HepG2 (cell line): ENCODE data around the gene CFAP61. TPM values are rescaled to one million over a fixed set of nuclear protein-coding genes. Genes with fewer than 3 reads are reported as not detected.

ENCODE experiments used
- ATAC-seq: fragments of 200-7000 bp; cut with Tn5 transposase; 3 replicates; pipeline ENCODE4 v1.9.1; 2020; ENCODE audit warnings: mild to moderate bottlenecking, moderate library complexity
- BruUV-seq: library from RNA; stranded (reverse); fragments of 400-500 nt; replicated peaks from 2 replicates; lab custom pipeline; 2021; lab: Mats Ljungman, UMichigan
- CTCF ChIA-PET: fragments of 300-600 bp; formaldehyde crosslinking; extraction: SDS; loops from one replicate; lab custom pipeline; 2021; ENCODE audit warnings: low total read pairs, inconsistent platforms, low intra/inter-chr PET ratio; lab: Yijun Ruan, JAX
- POLR2A ChIA-PET: fragments of 350-600 bp; sonication (Branson Sonifier 250); formaldehyde crosslinking; loops from one replicate; lab custom pipeline; 2020; ENCODE audit warnings: antibody characterized with exemption, inconsistent platforms; lab: Yijun Ruan, JAX
- DNase-seq: peaks from one replicate; pipeline ENCODE4 v3.0.0-alpha.2; 2015; ENCODE audit warnings: low spot score
- FAIRE-seq: peaks from 3 replicates; lab custom pipeline; 2011; peaks lifted over from hg19 to GRCh38; lab: Jason Lieb, UNC
- H2AFZ ChIP-seq: one replicate; pipeline ENCODE4 v1.6.1; 2011; ENCODE audit warnings: low read length, inconsistent platforms
- H3K27ac ChIP-seq: fragments of 300-600 bp; 3 replicates; pipeline ENCODE4 v1.8.0; 2011; ENCODE audit warnings: mixed run types, mild to moderate bottlenecking, mixed read lengths, low read length, inconsistent platforms; ENCODE audit not compliant: insufficient read depth; ENCODE audit errors: extremely low read length
- H3K27me3 ChIP-seq, 2 experiments: fragments of 200-600 bp in 1 of 2; 2 replicates in 1 of 2; 3 replicates in 1 of 2; pipeline versions ENCODE4 v1.6.0 to v1.8.0; 2011; ENCODE audit warnings: low read length in 2 of 2, mild to moderate bottlenecking in 2 of 2, moderate library complexity in 2 of 2, inconsistent platforms in 1 of 2; ENCODE audit not compliant: insufficient read depth in 2 of 2, control insufficient read depth in 1 of 2
- H3K36me3 ChIP-seq, 2 experiments: fragments of 200-600 bp in 1 of 2; replicated peaks in 1 of 2; 2 replicates in 1 of 2; 3 replicates in 1 of 2; pipeline versions ENCODE4 v1.5.1 to v1.8.0; 2011; ENCODE audit warnings: low read length in 2 of 2, inconsistent platforms in 1 of 2; ENCODE audit not compliant: insufficient read depth in 2 of 2, control insufficient read depth in 1 of 2
- H3K4me1 ChIP-seq: 2 replicates; pipeline ENCODE4 v1.5.1; 2012; ENCODE audit warnings: low read length, inconsistent platforms; ENCODE audit not compliant: insufficient read depth
- H3K4me2 ChIP-seq: 2 replicates; pipeline ENCODE4 v1.6.0; 2011; ENCODE audit warnings: low read depth, low read length, inconsistent platforms
- H3K4me3 ChIP-seq, 3 experiments: fragments of 200-600 bp in 1 of 3; sonication (generic), shearing (Covaris generic) in 1 of 3; replicated peaks in 1 of 3; 2 replicates each; pipeline ENCODE4 v1.5.1; 2011 to 2016; ENCODE audit warnings: low read length in 3 of 3, inconsistent platforms in 2 of 3, low read depth in 2 of 3, mild to moderate bottlenecking in 2 of 3, control low read depth in 1 of 3, mixed read lengths in 1 of 3; ENCODE audit not compliant: insufficient read depth in 1 of 3
- H3K79me2 ChIP-seq: one replicate; pipeline ENCODE4 v1.6.1; 2011; ENCODE audit warnings: low read length, inconsistent platforms; ENCODE audit not compliant: insufficient read depth
- H3K9ac ChIP-seq: 2 replicates; pipeline ENCODE4 v1.6.0; 2011; ENCODE audit warnings: mild to moderate bottlenecking, low read depth, low read length, inconsistent platforms; ENCODE audit not compliant: insufficient read depth
- H3K9me3 ChIP-seq: 2 replicates; pipeline ENCODE4 v1.5.1; 2012; ENCODE audit warnings: mild to moderate bottlenecking, low read length
- H4K20me1 ChIP-seq: 2 replicates; pipeline ENCODE4 v1.6.0; 2011; ENCODE audit warnings: inconsistent platforms, mild to moderate bottlenecking, low read length, moderate library complexity; ENCODE audit not compliant: insufficient read depth
- ARNTL ChIP-seq: sonication (generic); formaldehyde crosslinking; IDR thresholded peaks from 2 replicates; pipeline ENCODE4 v1.4.0; 2020; ENCODE audit warnings: mild to moderate bottlenecking, missing genetic modification reagents
- ATF7-NPFF ChIP-seq: sonication (generic); formaldehyde crosslinking; IDR thresholded peaks from 2 replicates; pipeline ENCODE4 v1.8.1; 2023; ENCODE audit warnings: mild to moderate bottlenecking, low read depth, missing genetic modification reagents, moderate library complexity
- PLSCR1 ChIP-seq: sonication (generic); formaldehyde crosslinking; IDR thresholded peaks from 2 replicates; pipeline ENCODE4 v1.5.0; 2020; ENCODE audit warnings: missing genetic modification reagents, mild to moderate bottlenecking, borderline replicate concordance
- RBM22 ChIP-seq: fragments of 200-400 bp; formaldehyde crosslinking; optimal IDR thresholded peaks from 2 replicates; pipeline ENCODE3; 2017; ENCODE audit warnings: mild to moderate bottlenecking, low read length, moderate library complexity
- REL ChIP-seq: sonication (generic); formaldehyde crosslinking; conservative IDR thresholded peaks from 2 replicates; pipeline ENCODE4 v1.8.0; 2022; ENCODE audit warnings: mild to moderate bottlenecking, missing genetic modification reagents, moderate library complexity
- RFX3 ChIP-seq: IDR thresholded peaks from 2 replicates; pipeline ENCODE4 v1.6.1; 2016; ENCODE audit warnings: missing biosample characterization, missing genetic modification reagents
- THYN1 ChIP-seq: sonication (generic); formaldehyde crosslinking; IDR thresholded peaks from 2 replicates; pipeline ENCODE4 v1.8.1; 2023; ENCODE audit warnings: low read depth, mild to moderate bottlenecking, moderate library complexity, missing genetic modification reagents, borderline replicate concordance
- ZNF652 ChIP-seq: IDR thresholded peaks from 2 replicates; pipeline ENCODE4 v1.6.1; 2016; ENCODE audit warnings: low read depth, borderline replicate concordance
- WGBS: methylation state at CpG from one replicate; pipeline ENCODE4 v1.1.6; 2017; ENCODE audit warnings: low lambda C conversion rate; 5-methylcytosine and 5-hydroxymethylcytosine counted together
- in situ Hi-C: cut with HindIII; loops from 2 replicates; pipeline ENCODE4 v1.10.0; 2017; ENCODE audit warnings: low pct_unique_long_range_greater_than_20kb; ENCODE audit not compliant: extremely low pct_ligation_motif_present
- intact Hi-C: fragments of 100-400 bp; cut with micrococcal nuclease; formaldehyde crosslinking; loops from one replicate; pipeline ENCODE4 v1.10.0; 2022; ENCODE audit not compliant: unreplicated experiment
- polyA plus RNA-seq, 8 experiments: library from polyadenylated mRNA; depleted of rRNA in 3 of 8; stranded (reverse) in 7 of 8; unstranded in 1 of 8; fragments of >200 nt; fragmentation: Illumina TruSeq in 4 of 8; extraction: Trizol in 4 of 8; gene quantifications; 2 replicates each; pipeline versions ENCODE4 v1.2.1 to v1.2.3, GENCODE V29; 2011 to 2016; ENCODE audit warnings: low read depth in 4 of 8, missing spikeins in 1 of 8, mixed read lengths in 1 of 8; ENCODE audit not compliant: insufficient read depth in 1 of 8
- total RNA-seq, 5 experiments: library from RNA; depleted of rRNA; stranded (reverse); fragments of >200 nt; fragmentation: Illumina TruSeq; extraction: Trizol; gene quantifications; 2 replicates each; pipeline ENCODE4 v1.2.3, GENCODE V29; 2016; ENCODE audit warnings: low read depth in 1 of 5

CFAP61 gene
- total and polyA plus RNA-seq, 2 of the 13 experiments (the other 11 are each of a cell fraction or from before 2014, with no cell fraction given): 0.27 TPM; not detected in 1

DNA sequence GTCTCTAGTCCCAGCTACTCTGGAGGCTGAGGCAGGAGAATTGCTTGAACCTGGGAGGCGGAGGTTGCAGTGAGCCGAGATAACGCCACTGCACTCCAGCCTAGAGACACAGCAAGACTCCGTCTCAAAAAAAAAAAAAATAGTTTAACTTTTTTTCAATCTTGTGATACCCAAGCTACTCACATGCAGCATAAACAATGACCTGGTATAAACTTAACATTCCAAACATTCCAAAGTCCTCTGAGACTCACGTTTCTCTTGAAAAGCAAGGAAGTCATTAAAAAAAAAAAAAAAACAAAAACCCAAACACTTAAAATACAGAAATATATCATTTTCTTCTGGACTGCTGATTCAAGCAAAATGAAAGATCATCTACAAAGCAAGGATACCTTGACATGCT, 14.4 kb upstream of the CFAP61 start:
- Histone ChIP-seq H3K4me2 (no peak overlapping the region), H3K9ac (no peak overlapping the region), H3K4me1 (no peaks in the 10 kb centered on the region), H3K36me3 (peaks cover 48 to 96% of the 10 kb centered on the region in 2 experiments), H3K27me3 (no peaks in the 10 kb centered on the region), H4K20me1 (no peaks in the 10 kb centered on the region), H3K79me2 (no peaks in the 10 kb centered on the region), H3K9me3 (no peaks in the 10 kb centered on the region), H2AFZ (no peak overlapping the region), H3K27ac (no peak overlapping the region), H3K4me3 (no peak overlapping the region)
- no TSS peak for BruUV-seq
- intact Hi-C loops (no loop called here), in situ Hi-C loops (no loop called here)
- no peak for ATAC-seq
- ChIA-PET POLR2A (interaction anchor here (1.0 kb wide), 1 partner anchor 14 kb away, joined by 4 read pairs; the partner anchor contains the start of genes CFAP61 and CRNKL1), CTCF (no interaction called here)
- DNase-seq: no peak
- no peak for FAIRE-seq
- WGBS: 87% methylated on average over 5 of the region's 5 CpGs
- TF ChIP-seq ATF7-NPFF (no peak), ZNF652 (CRISPR knock-in tag) (no peak), REL (CRISPR knock-in tag) (no peak), THYN1 (CRISPR knock-in tag) (no peak), PLSCR1 (CRISPR knock-in tag) (no peak), ARNTL (CRISPR knock-in tag) (no peak)

- H3K27me3 ChIP-seq: no peaks in the 10 kb centered on the region
- no peaks in the 10 kb centered on the region for H3K9me3 ChIP-seq
- H2AFZ ChIP-seq: no peak overlapping the region
- intact Hi-C loops (no loop called here), in situ Hi-C loops (no loop called here)
- H3K27ac ChIP-seq: no peak overlapping the region
- ATAC-seq: no peak
- WGBS: 98% methylated on average over 6 of the region's 6 CpGs
- H3K4me3 ChIP-seq: no peak overlapping the region
- peaks cover 50 to 97% of the 10 kb centered on the region in 2 experiments for H3K36me3 ChIP-seq
- no peak for FAIRE-seq
- CTCF ChIA-PET: no interaction called here
- POLR2A ChIA-PET: no interaction called here
- H3K79me2 ChIP-seq: no peaks in the 10 kb centered on the region
- H4K20me1 ChIP-seq: no peaks in the 10 kb centered on the region
- H3K4me1 ChIP-seq: no peaks in the 10 kb centered on the region
- H3K9ac ChIP-seq: no peak overlapping the region
- H3K4me2 ChIP-seq: no peak overlapping the region
- no TSS peak for BruUV-seq
- TF ChIP-seq RBM22 (peak; percentile 4), RFX3 (no peak)
- TF ChIP-seq, all 625 proteins: peak for 1
- DNase-seq: no peak
Measured at GRCh38 chr20:20038586-20038985, 13.7 kb upstream of the CFAP61 start.
